ENCODE data around the gene METTL24.

DNA sequence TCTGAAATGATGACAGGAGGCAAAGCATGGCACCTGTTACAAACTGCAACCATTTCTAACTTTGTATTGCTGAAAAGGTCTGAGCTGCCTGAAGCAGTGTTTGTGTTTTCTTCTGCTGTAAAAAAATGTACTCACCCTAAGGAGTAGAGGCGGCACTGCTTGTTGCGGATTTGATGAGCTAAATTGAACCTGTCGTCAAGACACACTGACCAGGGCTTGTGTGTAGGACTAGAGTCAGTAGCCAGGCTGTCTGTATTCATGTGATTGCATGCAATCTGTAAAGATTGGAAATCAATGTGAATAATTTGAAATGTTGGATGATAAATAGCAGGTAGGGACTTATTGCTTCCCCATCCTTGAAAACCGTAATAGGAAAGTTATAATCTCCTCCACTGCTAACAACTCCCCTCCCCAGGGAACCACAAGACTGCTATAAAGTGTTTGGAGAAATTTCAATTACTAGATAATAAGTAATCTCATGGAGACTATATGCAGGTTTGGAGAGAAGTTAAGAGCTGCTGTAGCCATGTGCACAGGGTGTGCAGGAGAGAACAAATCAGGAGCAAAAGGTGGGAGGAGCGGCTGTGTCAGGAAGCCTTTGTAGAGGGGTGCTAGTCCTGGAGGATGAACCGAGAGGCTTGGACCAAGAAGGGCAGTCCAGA, 42.8 kb downstream of the METTL24 start:
- TF ChIP-seq, protein P1, sequence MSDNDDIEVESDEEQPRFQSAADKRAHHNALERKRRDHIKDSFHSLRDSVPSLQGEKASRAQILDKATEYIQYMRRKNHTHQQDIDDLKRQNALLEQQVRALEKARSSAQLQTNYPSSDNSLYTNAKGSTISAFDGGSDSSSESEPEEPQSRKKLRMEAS (IDR thresholded peaks at IDR 0.05) = no peak
- TF ChIP-seq, protein P2, sequence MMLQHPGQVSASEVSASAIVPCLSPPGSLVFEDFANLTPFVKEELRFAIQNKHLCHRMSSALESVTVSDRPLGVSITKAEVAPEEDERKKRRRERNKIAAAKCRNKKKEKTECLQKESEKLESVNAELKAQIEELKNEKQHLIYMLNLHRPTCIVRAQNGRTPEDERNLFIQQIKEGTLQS (IDR thresholded peaks at IDR 0.05) = no peak
- TF ChIP-seq, protein P3, sequence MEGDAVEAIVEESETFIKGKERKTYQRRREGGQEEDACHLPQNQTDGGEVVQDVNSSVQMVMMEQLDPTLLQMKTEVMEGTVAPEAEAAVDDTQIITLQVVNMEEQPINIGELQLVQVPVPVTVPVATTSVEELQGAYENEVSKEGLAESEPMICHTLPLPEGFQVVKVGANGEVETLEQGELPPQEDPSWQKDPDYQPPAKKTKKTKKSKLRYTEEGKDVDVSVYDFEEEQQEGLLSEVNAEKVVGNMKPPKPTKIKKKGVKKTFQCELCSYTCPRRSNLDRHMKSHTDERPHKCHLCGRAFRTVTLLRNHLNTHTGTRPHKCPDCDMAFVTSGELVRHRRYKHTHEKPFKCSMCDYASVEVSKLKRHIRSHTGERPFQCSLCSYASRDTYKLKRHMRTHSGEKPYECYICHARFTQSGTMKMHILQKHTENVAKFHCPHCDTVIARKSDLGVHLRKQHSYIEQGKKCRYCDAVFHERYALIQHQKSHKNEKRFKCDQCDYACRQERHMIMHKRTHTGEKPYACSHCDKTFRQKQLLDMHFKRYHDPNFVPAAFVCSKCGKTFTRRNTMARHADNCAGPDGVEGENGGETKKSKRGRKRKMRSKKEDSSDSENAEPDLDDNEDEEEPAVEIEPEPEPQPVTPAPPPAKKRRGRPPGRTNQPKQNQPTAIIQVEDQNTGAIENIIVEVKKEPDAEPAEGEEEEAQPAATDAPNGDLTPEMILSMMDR (IDR thresholded peaks at IDR 0.05; ENCODE audit: low read depth, low read length, missing input control) = no peak
- TF ChIP-seq JUND (IDR thresholded peaks at IDR 0.05) = no peak
- TF ChIP-seq RAD21 (IDR thresholded peaks at IDR 0.05) = no peak
- no peak for TF ChIP-seq GABPA (IDR thresholded peaks at IDR 0.05 in 1 of 2, conservative IDR thresholded peaks at IDR 0.05 in 1 of 2)
- no peak for TF ChIP-seq EGR1 (IDR thresholded peaks at IDR 0.05; ENCODE audit: low read depth in 2 of 2)
- no peak for TF ChIP-seq SP1 (IDR thresholded peaks at IDR 0.05)
- TF ChIP-seq, protein P4, sequence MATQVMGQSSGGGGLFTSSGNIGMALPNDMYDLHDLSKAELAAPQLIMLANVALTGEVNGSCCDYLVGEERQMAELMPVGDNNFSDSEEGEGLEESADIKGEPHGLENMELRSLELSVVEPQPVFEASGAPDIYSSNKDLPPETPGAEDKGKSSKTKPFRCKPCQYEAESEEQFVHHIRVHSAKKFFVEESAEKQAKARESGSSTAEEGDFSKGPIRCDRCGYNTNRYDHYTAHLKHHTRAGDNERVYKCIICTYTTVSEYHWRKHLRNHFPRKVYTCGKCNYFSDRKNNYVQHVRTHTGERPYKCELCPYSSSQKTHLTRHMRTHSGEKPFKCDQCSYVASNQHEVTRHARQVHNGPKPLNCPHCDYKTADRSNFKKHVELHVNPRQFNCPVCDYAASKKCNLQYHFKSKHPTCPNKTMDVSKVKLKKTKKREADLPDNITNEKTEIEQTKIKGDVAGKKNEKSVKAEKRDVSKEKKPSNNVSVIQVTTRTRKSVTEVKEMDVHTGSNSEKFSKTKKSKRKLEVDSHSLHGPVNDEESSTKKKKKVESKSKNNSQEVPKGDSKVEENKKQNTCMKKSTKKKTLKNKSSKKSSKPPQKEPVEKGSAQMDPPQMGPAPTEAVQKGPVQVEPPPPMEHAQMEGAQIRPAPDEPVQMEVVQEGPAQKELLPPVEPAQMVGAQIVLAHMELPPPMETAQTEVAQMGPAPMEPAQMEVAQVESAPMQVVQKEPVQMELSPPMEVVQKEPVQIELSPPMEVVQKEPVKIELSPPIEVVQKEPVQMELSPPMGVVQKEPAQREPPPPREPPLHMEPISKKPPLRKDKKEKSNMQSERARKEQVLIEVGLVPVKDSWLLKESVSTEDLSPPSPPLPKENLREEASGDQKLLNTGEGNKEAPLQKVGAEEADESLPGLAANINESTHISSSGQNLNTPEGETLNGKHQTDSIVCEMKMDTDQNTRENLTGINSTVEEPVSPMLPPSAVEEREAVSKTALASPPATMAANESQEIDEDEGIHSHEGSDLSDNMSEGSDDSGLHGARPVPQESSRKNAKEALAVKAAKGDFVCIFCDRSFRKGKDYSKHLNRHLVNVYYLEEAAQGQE (IDR thresholded peaks at IDR 0.05) = no peak
- TF ChIP-seq TAF1 (conservative IDR thresholded peaks at IDR 0.05) = no peak
